Mammary epithelial cell (primary cell): ENCODE results near the gene BRAT1.

Source experiments
- EZH2 ChIP-seq: IDR thresholded peaks from 2 replicates; pipeline ENCODE4 v1.6.1; 2012; ENCODE audit warnings: low read length, inconsistent platforms, borderline replicate concordance
- TF ChIP-seq, protein P1 (sequence below), 2 donors: IDR thresholded peaks in 1 of 2; conservative IDR thresholded peaks in 1 of 2; 2 replicates each; pipeline ENCODE4 v1.5.1; 2011 to 2012; ENCODE audit warnings: inconsistent platforms in 2 of 2, low read length in 2 of 2, mild to moderate bottlenecking in 2 of 2, control low read depth in 1 of 2, low read depth in 1 of 2; ENCODE audit not compliant: insufficient read depth in 1 of 2; ENCODE audit errors: extremely low read depth in 1 of 2

DNA sequence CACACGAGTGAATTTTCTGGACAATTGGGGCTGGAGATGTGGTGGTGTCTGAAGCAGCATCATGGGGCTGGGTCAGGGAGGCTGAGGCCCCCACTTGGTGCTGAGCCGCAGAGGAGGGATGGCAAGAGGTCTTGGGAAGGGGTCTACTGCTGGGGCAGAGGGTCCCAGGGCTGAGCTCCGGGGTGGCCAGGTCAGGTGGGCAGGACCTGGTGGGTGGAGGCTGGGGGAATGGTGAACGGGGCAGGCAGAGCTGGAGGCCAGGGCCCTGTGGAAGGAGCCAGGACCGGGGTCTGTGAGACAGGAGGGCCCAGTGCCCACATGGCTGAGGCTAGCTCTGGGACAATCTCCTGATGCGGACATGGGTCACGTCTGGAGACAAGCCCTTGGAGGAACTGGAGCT lies 56.1 kb downstream of the BRAT1 start:
- TF ChIP-seq, protein P1, sequence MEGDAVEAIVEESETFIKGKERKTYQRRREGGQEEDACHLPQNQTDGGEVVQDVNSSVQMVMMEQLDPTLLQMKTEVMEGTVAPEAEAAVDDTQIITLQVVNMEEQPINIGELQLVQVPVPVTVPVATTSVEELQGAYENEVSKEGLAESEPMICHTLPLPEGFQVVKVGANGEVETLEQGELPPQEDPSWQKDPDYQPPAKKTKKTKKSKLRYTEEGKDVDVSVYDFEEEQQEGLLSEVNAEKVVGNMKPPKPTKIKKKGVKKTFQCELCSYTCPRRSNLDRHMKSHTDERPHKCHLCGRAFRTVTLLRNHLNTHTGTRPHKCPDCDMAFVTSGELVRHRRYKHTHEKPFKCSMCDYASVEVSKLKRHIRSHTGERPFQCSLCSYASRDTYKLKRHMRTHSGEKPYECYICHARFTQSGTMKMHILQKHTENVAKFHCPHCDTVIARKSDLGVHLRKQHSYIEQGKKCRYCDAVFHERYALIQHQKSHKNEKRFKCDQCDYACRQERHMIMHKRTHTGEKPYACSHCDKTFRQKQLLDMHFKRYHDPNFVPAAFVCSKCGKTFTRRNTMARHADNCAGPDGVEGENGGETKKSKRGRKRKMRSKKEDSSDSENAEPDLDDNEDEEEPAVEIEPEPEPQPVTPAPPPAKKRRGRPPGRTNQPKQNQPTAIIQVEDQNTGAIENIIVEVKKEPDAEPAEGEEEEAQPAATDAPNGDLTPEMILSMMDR (conservative IDR thresholded peaks at IDR 0.05 in 1 of 2, IDR thresholded peaks at IDR 0.05 in 1 of 2; ENCODE audit: extremely low read depth in 1 of 2, insufficient read depth in 1 of 2, low read depth in 1 of 2, low read length in 2 of 2) = no peak
- TF ChIP-seq EZH2 = no peak
